Fibroblast of villous mesenchyme (primary cell): ENCODE results near the gene KMT2B. TPM values are rescaled to one million over a fixed set of nuclear protein-coding genes. Genes with fewer than 3 reads are reported as not detected.
"Not testable (repeated sequence)": the region's sequence is repeated elsewhere in the genome, so short reads cannot be mapped to it uniquely, and the experiment has no call there.

Experiments
- DNase-seq: peaks from one replicate; pipeline ENCODE4 v3.0.0-alpha.2; 2010; ENCODE audit warnings: low read depth
- H3K4me3 ChIP-seq: 2 replicates; pipeline ENCODE4 v1.5.1; 2011; ENCODE audit warnings: low read depth, mild to moderate bottlenecking, low read length
- CTCF ChIP-seq: IDR thresholded peaks from 2 replicates; pipeline ENCODE4 v1.5.1; 2012; ENCODE audit warnings: low read depth, mild to moderate bottlenecking, low read length; ENCODE audit not compliant: insufficient read depth
- total RNA-seq: library from RNA; depleted of rRNA; stranded (reverse); fragments of >200 nt; gene quantifications from 2 replicates; pipeline ENCODE4 v1.2.3, GENCODE V29; 2012

Gene KMT2B
- total RNA-seq, 1 donor = 5.6 TPM

- TF ChIP-seq CTCF = no peak
- no peak overlapping the region for H3K4me3 ChIP-seq
- DNase-seq = no peak
These were observed 4.7 kb downstream of the KMT2B start for GRCh38 chr19:35722461-35722860.

GRCh38 chr19:35722897-35723296 is 5.1 kb downstream of the KMT2B start:
- TF ChIP-seq CTCF = no peak
- no peak overlapping the region for H3K4me3 ChIP-seq
- no peak for DNase-seq

GRCh38 chr19:35723671-35724070 is 5.9 kb downstream of the KMT2B start:
- no peak for DNase-seq
- H3K4me3 ChIP-seq = no peak overlapping the region
- TF ChIP-seq CTCF = no peak

- not testable (repeated sequence) for DNase-seq, H3K4me3 ChIP-seq
These were observed 6.3 kb downstream of the KMT2B start for GRCh38 chr19:35724132-35724531.

- no peak overlapping the region for H3K4me3 ChIP-seq
- TF ChIP-seq CTCF = no peak
- no peak for DNase-seq
These were observed 6.8 kb downstream of the KMT2B start for GRCh38 chr19:35724560-35724959.

GRCh38 chr19:35725216-35725861 is 7.5 kb downstream of the KMT2B start:
- no peak overlapping the region for H3K4me3 ChIP-seq
- TF ChIP-seq CTCF = no peak
- no peak for DNase-seq

GRCh38 chr19:35727053-35727955 is 9.5 kb downstream of the KMT2B start:
- no peak for TF ChIP-seq CTCF
- no peak for DNase-seq

More at GRCh38 chr19:35727053-35727955, 9.5 kb downstream of the KMT2B start:
- no peak overlapping the region for H3K4me3 ChIP-seq
